Epithelial cell of esophagus (primary cell): Measurements from ENCODE around the gene KIAA0825.

Experiments used
- DNase-seq: peaks from one replicate; pipeline ENCODE4 v3.0.0; 2010; ENCODE audit warnings: low read depth
- H3K4me3 ChIP-seq: 2 replicates; pipeline ENCODE4 v1.5.1; 2011; ENCODE audit warnings: mild to moderate bottlenecking, low read length, control low read depth
- CTCF ChIP-seq: IDR thresholded peaks from 2 replicates; pipeline ENCODE4 v1.5.1; 2011; ENCODE audit warnings: low read depth, mild to moderate bottlenecking, low read length, control low read depth, inconsistent platforms; ENCODE audit not compliant: insufficient read depth; ENCODE audit errors: missing control alignments

KIAA0825 gene

DNA sequence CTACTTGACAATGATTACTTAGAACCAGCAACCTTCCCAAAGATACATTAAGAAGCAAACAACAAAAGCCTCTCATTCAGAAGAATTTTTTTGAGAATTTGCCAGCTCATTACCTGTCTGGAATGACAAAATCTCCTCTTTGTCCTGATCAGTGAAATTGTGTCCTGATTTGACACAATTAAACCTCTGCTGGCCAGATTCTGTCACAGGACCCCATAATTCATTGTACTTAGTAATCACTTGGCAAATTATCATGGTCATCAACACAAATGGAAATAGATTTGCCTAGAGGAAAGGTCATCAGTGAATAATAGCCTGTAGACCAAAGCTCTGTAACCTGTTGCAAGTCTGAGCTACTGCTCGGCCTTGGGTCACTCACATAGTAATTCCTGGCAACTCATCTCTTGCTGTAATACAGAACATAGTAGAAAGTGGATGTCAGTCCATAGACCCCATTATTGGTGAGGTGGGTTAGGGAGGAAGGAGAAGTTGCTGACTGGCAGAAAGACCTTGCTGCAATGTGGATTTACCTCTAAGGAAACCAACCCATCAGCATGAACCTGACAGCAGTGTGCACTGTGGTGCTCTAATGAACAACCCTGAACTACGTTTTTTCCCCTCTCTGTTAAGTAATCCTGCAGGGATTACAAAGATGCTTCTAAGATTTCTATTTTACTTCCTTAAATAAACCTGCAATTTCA, 370.1 kb downstream of the KIAA0825 start:
- TF ChIP-seq CTCF = no peak
- DNase-seq = no peak
- H3K4me3 ChIP-seq = no peak overlapping the region

DNA sequence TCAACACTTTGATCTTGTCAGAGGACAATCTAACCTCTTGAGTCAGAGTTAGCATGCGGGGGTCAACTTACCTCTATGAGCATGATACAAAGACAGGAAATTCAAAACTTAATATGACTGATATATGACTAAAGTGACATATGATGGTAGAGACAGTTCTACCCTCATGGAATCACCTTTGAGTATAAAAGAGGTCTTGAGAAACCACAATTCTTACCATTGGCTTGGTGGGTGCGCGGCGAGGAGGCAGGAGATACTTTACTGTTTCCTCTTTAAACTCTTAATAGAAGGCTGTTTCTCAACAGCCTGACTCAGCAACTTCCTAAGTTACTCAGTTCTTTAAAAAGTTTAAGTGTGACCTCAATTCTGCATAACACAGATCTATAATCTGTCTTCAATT, 372.8 kb downstream of the KIAA0825 start:
- no peak overlapping the region for H3K4me3 ChIP-seq
- DNase-seq = peak; percentile 29
- TF ChIP-seq CTCF = no peak

- H3K4me3 ChIP-seq = no peak overlapping the region
- no peak for DNase-seq
- TF ChIP-seq CTCF = no peak
Observed at GRCh38 chr5:94244921-94245320, 373.5 kb downstream of the KIAA0825 start.

DNA sequence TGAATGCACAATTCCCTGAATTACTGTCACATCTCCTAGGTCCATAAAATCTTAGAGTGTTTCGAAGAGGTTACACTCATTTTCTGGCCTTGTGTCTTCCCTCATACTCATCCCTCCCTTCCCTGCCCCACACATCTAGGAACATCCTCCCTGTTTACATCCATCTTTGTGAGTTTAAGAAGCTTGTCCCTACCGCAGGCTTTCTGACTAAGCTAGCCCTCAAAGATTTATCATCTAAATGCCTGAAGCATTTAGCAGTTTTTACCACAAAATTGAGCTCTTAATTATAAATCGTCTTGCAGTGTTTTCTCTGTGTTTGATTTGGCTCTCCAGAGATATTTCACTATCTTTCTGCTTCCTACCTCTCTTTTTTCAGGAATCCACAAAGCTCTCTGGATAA, 374.8 kb downstream of the KIAA0825 start:
- no peak overlapping the region for H3K4me3 ChIP-seq
- no peak for TF ChIP-seq CTCF
- DNase-seq = peak; percentile 4

- DNase-seq = peak; percentile 69
- H3K4me3 ChIP-seq = no peak overlapping the region
- TF ChIP-seq CTCF = no peak
Observed at GRCh38 chr5:94240993-94241651, 377.3 kb downstream of the KIAA0825 start.

DNA sequence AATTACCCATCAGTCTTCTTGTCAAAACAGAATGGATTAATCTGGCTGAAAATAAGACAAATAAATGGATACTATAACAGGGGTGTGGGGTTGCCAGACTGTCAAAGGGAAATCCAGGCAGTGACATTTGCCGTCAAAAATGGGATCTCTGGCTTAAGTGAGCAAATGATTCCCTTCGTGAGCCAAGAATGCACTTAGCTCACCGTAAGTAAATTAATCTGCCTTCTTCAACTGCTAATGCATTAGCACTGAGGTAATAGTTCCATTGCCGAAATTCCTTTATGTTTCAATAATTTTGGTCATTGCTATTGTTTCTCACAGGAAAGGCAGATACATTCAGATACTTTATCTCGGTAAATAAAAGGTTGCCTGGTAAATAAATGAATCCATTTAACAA, 377.8 kb downstream of the KIAA0825 start:
- H3K4me3 ChIP-seq = no peak overlapping the region
- DNase-seq = no peak
- TF ChIP-seq CTCF = no peak

DNA sequence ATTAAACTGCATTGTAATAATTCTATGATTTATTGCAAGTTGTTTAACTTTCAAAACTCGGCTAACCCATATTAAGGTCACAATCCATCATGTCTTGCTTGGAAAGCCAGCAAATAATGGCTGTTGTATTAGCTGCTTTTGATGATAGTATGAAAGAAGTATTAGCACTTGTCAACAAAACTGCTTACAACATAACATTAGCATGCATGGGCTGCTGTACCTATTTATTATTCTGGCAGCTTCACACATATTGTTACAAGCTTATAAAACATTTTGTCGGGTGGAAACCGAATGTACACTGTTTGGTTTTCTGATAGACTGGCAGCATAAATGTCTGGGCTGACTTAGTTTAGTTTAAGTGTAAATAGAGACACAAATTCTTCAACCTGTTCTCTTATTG, 378.3 kb downstream of the KIAA0825 start:
- H3K4me3 ChIP-seq = no peak overlapping the region
- DNase-seq = no peak
- TF ChIP-seq CTCF = no peak
